ELF-1 (cell line): ENCODE results near the gene U2AF2.

Experiments used
- DNase-seq: peaks from one replicate; pipeline ENCODE4 v3.0.0-alpha.2; 2016; ENCODE audit warnings: low read depth, low spot score

The U2AF2 gene

DNA sequence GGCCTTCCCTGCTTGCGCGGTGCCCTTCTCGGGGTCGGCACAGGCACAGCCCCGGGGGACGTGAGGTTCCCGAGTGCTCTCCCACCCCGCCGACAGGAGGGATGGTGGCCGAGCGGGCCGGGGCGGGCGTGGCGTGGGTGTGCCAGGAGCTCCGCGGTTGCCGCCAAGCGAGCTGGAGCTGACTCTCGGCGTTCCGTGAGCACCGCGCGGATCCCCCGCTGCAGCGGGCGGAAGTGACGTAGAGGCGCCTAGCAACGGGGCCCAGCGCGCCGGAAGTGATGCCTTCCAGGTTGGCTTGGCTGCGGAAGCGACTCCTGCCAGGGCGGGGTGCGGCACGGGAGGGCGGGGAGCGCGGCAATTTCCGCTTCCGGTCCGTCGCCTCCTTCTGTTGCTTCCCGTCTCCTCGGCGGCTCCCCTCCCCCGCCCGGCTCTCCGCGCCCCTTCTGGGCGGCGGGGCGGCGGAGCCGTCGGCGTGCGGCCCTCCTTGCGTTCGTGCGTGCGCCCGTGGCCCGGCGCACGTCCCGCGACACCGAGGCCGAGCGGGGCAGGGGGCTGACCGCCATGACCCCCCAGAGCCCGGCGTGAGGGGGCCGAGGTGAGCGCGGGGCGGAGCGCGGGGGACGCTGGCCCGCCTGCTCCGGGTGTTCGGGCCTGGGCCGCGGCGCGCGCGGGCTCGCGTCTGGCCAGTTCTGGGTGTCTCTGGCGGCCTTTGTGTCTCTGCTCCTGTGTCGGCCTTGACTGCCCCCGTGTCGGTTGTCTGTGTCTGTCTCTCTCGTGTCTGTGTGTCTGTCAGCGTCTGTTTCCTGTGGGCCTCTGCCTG lies 20.2 kb downstream of the U2AF2 start, which contains the start of gene EPN1:
Gene EPN1, plus strand, starts transcription at position 386 of the 820 bp plus-strand sequence. CDS start 3,402 bp downstream, outside the sequence.
- DNase-seq = peak; percentile 98

GRCh38 chr19:55675661-55676354 lies 21.0 kb downstream of the U2AF2 start:
- no peak for DNase-seq

GRCh38 chr19:55676383-55676782 lies 21.5 kb downstream of the U2AF2 start:
- DNase-seq = no peak

GRCh38 chr19:55676889-55677505 lies 22.2 kb downstream of the U2AF2 start:
- DNase-seq = no peak

DNA sequence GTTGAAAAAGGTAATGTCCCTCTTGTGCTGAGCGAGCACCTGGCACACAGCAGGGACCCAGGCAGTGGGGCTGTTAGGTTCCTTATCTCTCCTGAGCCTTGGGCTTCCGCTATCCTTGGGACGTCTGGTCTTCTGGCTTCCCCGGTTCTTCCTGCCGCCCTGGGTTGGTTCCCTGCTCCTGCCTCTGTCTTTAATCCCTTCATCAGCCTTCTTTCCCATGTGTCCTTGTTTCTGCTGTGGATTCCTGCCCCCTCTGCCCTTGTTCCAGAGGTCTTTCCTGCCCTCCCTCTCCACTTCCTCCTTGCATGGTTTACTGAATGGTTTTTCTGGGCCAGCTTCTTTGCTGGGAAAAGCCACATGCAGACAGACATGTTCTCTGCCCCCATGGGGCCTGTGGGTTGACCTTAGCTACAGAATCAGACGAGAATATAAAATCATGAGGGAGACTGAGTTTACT lies 22.8 kb downstream of the U2AF2 start:
- DNase-seq = peak; percentile 37

GRCh38 chr19:55678121-55678671 lies 23.4 kb downstream of the U2AF2 start:
- no peak for DNase-seq

DNA sequence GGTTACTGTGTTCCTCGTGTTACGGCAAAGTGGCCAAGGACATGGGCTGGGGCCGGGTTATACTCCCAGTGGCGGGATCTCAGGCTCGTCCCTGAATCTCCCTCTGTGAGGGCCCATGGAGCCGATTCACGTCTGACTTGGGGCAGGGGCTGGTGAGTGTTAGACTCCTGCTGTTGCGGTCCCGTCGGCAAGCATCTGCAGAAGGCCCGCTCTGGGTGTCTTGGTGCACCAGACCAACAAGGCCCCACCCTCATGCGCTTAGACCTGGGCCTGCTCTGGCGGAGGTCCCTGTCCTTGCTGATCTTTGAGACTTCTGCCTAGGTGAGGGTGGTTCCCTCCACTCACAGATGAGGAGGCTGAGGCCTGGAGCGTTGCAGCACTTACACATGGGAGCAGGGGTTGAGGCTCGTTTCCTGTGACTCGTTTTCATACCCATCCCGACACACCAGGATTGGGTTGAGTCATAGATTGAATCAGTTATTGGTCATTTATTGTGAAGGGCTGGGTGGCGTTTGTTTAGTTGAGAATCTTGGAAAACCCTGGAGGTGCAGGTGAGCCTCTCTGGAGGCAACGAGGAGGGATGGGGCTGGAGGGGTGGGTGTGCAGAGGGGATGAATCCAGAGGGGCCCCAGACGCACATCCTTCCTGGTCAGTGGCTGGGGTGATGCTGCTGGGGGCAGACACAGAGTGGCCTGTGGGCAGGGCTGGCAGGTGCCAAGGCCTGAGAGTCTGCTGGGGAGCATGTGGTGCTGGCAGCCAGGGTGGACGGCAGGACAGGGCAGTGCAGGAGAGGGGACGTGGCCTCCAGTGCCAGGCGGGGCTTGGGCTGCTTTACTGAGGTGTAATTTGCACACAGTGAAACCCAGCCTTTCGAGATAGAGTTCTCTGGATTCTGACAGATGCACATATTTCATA lies 24.8 kb downstream of the U2AF2 start:
- no peak for DNase-seq

DNA sequence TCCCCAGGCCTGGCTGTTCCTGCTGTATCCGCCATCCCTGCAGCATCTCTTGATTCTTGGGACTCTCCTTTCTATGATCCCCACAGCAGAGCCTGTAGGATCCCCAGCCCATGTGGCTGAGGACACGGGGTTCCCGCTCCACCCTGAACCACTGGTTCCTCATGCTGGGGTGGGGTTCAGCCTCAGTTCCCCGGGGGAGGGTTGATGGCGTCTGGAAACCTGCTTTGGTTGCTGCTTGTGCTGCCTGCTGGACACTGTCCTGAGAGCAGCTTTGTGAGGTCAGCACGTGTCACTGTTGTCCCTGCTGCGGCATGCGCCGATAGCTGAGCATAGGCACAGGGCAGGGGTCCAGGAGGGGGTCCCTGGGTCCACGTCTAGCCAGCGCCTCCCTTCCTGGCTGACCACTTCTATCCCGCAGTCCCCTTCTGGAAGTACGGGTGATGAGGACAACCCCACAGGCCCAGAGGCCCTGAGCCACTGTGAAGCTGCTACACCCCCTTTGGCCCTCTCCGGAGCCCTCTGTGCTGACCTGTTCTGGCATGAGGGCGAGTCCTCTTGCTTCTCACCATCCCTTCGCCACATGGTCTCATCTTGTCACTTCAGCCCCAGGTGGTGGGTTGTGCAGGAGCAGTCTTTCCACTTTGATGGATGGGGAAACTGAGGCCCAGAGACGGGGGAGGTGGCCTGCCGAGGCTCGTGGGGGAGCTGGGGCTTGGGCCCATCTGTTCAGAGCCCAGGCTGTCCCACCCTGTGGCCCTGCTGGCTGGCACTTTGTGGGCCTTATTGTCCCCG lies 25.7 kb downstream of the U2AF2 start:
- DNase-seq = no peak

DNA sequence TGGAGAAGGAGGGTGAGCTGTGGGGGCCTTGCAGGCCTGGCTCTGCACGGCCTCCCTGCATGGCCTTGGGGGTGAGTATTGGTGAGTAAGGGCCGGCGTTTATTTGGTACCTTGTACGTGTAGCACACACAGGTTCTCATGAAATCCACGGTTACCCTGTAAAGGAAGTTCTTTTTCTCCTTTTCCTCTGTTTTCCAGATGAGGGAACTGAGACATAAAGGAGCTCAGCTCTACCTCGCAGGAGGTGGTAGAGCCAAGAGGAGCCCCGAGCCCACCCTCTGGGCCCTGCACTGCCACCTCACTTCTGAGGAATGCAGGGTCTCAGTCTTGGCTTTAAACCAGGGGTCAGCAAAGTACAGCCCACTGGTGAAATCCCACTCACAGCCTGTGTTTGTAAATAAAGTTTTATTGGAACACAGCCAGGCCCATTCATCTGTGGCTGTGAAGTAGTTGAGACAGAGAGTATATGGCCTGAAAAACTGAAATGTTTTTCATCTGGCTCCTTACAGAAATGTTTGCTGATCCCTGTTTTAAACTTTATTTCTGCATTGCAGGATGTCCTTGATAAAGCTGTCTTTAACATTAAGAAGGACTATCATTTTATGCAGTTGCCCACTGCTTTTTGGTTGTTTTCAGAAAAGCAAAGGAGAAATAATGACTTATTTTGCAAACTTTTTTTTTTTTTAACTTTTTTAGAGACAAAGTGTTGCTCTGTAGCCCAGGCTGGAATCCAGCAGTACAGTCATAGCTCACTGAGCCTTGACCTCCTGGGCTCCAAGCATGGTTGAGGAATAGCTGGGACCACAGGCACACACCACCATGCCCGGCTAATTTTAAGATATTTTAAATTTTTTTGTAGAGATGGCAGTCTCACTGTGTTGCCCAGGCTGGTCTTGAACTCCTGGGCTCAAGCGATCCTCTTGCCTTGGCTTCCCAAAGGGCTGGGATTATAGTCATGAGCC lies 26.6 kb downstream of the U2AF2 start:
- no peak for DNase-seq

- peak; percentile 13 for DNase-seq
Measured at GRCh38 chr19:55683449-55684261, 28.8 kb downstream of the U2AF2 start.

DNA sequence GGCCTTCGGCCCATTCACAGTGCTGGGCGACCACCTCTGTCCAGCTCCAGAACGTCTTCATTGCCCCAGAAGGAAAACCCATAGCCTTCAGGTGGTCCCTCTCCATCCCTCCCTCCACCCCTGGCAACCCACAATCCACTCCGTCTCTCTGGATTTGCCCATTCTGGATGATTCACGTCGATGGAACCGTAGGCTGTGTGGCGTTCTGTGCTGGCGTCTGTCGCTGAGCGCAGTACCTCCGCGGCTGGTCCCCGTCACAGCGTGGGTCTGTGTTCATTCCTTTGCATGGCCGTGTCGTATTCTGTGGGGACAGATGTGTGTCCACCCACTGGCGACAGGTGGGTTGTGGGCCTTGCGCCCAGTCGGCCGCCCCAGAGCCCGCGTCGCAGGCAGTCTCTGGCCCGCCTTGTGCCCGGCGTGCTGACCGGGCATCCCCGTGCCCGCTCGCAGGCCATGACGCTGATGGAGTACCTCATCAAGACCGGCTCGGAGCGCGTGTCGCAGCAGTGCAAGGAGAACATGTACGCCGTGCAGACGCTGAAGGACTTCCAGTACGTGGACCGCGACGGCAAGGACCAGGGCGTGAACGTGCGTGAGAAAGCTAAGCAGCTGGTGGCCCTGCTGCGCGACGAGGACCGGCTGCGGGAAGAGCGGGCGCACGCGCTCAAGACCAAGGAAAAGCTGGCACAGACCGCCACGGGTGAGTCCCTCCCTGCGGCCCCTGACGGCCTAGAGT lies 30.3 kb downstream of the U2AF2 start:
- no peak for DNase-seq

GRCh38 chr19:55685776-55686175 lies 30.9 kb downstream of the U2AF2 start:
- DNase-seq = no peak

GRCh38 chr19:55686311-55687050 lies 31.6 kb downstream of the U2AF2 start:
- no peak for DNase-seq

GRCh38 chr19:55687281-55688201 lies 32.7 kb downstream of the U2AF2 start:
- DNase-seq = no peak

DNA sequence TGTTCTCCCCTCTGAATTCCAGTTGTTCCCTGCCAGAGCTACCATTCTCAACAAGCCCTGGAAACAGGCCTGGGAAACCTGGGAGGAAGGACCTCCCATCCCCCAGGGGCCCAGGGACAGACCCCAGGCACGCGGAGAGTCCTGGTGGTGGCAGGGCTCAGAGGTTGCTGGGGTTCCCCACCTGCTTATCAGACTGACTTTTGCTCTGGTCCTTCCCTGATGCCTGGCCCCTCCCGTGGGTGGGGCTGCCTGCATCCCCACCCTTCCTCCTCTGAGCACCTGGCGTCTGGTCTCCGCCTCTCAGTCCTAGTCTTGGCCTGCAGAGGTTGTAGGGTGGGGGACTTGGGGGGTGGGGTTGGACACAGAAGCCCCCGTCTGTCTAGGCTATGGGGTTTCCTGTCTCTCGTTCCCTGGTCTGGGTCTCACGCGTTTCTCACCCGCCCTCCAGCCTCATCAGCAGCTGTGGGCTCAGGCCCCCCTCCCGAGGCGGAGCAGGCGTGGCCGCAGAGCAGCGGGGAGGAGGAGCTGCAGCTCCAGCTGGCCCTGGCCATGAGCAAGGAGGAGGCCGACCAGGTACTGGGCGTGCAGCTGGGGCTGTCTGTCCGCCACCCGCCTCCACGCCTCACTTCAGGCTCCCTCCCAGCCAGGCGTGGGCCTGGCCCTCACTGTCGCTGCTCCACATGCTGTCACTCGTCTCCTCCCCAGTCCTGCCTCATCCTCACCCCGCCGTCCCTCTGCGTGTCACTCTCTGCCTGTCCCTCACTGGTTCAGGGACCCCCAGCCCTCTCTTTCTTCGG lies 33.8 kb downstream of the U2AF2 start:
- peak; percentile 31 for DNase-seq
